DOHH2 (cell line): ENCODE data around the gene FYB1.

Source experiments
- EZH2phosphoT487 ChIP-seq: fragments of 200-600 bp; sonication (generic); IDR thresholded peaks from 2 replicates; pipeline ENCODE4 v1.6.1; 2017; ENCODE audit warnings: borderline replicate concordance, mild to moderate bottlenecking, antibody characterized with exemption, low read length, moderate library complexity, mixed read lengths
- TF ChIP-seq, protein P1 (sequence below): fragments of 200-600 bp; sonication (generic); IDR thresholded peaks from one replicate; pipeline ENCODE4 v1.5.1; 2014; ENCODE audit warnings: antibody characterized with exemption, mild to moderate bottlenecking, low read depth, low read length; ENCODE audit not compliant: poor library complexity, severe bottlenecking

- TF ChIP-seq EZH2phosphoT487 = no peak
- TF ChIP-seq, protein P1, sequence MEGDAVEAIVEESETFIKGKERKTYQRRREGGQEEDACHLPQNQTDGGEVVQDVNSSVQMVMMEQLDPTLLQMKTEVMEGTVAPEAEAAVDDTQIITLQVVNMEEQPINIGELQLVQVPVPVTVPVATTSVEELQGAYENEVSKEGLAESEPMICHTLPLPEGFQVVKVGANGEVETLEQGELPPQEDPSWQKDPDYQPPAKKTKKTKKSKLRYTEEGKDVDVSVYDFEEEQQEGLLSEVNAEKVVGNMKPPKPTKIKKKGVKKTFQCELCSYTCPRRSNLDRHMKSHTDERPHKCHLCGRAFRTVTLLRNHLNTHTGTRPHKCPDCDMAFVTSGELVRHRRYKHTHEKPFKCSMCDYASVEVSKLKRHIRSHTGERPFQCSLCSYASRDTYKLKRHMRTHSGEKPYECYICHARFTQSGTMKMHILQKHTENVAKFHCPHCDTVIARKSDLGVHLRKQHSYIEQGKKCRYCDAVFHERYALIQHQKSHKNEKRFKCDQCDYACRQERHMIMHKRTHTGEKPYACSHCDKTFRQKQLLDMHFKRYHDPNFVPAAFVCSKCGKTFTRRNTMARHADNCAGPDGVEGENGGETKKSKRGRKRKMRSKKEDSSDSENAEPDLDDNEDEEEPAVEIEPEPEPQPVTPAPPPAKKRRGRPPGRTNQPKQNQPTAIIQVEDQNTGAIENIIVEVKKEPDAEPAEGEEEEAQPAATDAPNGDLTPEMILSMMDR = no peak
These were observed 116.6 kb downstream of the FYB1 start for GRCh38 chr5:39102684-39103155.
